ENCODE results near the gene AP4B1. TPM values are rescaled to one million over a fixed set of nuclear protein-coding genes. Genes with fewer than 3 reads are reported as not detected.

Gene AP4B1
- polyA plus RNA-seq, 1 donor from 2014 or later, result 178 TPM

GRCh38 chr1:113870778-113871177 is 33.8 kb downstream of the AP4B1 start:
- no peaks in the 10 kb centered on the region for H3K79me2 ChIP-seq (replicated peaks; ENCODE audit: insufficient read depth, low read length)
- H3K9me3 ChIP-seq (ENCODE audit: low read length), result no peaks in the 10 kb centered on the region
- TF ChIP-seq REST (IDR thresholded peaks at IDR 0.05; ENCODE audit: borderline replicate concordance) (no peak), EZH2 (IDR thresholded peaks at IDR 0.05; ENCODE audit: borderline replicate concordance, insufficient read depth, low read length, poor library complexity, severe bottlenecking) (no peak), MXI1 (conservative IDR thresholded peaks at IDR 0.05; ENCODE audit: poor library complexity, severe bottlenecking) (no peak), TAF1 (IDR thresholded peaks at IDR 0.05; ENCODE audit: low read depth) (no peak), SMC3 (conservative IDR thresholded peaks at IDR 0.05; ENCODE audit: poor library complexity) (no peak), POLR2AphosphoS5 (IDR thresholded peaks at IDR 0.05) (no peak), RAD21 (conservative IDR thresholded peaks at IDR 0.05) (no peak), EP300 (conservative IDR thresholded peaks at IDR 0.05; ENCODE audit: poor library complexity, severe bottlenecking) (no peak)
- TF ChIP-seq, protein P1, sequence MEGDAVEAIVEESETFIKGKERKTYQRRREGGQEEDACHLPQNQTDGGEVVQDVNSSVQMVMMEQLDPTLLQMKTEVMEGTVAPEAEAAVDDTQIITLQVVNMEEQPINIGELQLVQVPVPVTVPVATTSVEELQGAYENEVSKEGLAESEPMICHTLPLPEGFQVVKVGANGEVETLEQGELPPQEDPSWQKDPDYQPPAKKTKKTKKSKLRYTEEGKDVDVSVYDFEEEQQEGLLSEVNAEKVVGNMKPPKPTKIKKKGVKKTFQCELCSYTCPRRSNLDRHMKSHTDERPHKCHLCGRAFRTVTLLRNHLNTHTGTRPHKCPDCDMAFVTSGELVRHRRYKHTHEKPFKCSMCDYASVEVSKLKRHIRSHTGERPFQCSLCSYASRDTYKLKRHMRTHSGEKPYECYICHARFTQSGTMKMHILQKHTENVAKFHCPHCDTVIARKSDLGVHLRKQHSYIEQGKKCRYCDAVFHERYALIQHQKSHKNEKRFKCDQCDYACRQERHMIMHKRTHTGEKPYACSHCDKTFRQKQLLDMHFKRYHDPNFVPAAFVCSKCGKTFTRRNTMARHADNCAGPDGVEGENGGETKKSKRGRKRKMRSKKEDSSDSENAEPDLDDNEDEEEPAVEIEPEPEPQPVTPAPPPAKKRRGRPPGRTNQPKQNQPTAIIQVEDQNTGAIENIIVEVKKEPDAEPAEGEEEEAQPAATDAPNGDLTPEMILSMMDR (IDR thresholded peaks at IDR 0.05; ENCODE audit: poor library complexity, severe bottlenecking), result no peak
- no peak overlapping the region for H2AFZ ChIP-seq (ENCODE audit: low read depth, low read length)
- no peak overlapping the region for H3K9ac ChIP-seq (ENCODE audit: low read length)
- H3K4me2 ChIP-seq (ENCODE audit: low read length), result no peak overlapping the region
- H3K4me3 ChIP-seq (ENCODE audit: low read length), result no peak overlapping the region
- no peaks in the 10 kb centered on the region for H3K36me3 ChIP-seq (ENCODE audit: insufficient read depth, low read length)
- no peaks in the 10 kb centered on the region for H4K20me1 ChIP-seq (ENCODE audit: insufficient read depth)
- no peaks in the 10 kb centered on the region for H3K9me2 ChIP-seq (ENCODE audit: insufficient read depth, low read length)
- H3K27ac ChIP-seq (ENCODE audit: low read length), result no peak overlapping the region
- no peaks in the 10 kb centered on the region for H3K27me3 ChIP-seq (ENCODE audit: insufficient read depth, low read depth, low read length)
- H3F3A ChIP-seq (ENCODE audit: insufficient read depth, low read length, poor library complexity, severe bottlenecking), result no peaks in the 10 kb centered on the region

- H3F3A ChIP-seq (ENCODE audit: insufficient read depth, low read length, poor library complexity, severe bottlenecking), result no peaks in the 10 kb centered on the region
- no peaks in the 10 kb centered on the region for H4K20me1 ChIP-seq (ENCODE audit: insufficient read depth)
- no peaks in the 10 kb centered on the region for H3K9me3 ChIP-seq (ENCODE audit: low read length)
- TF ChIP-seq REST (IDR thresholded peaks at IDR 0.05; ENCODE audit: borderline replicate concordance) (no peak), MXI1 (conservative IDR thresholded peaks at IDR 0.05; ENCODE audit: poor library complexity, severe bottlenecking) (no peak), EP300 (conservative IDR thresholded peaks at IDR 0.05; ENCODE audit: poor library complexity, severe bottlenecking) (no peak), POLR2AphosphoS5 (IDR thresholded peaks at IDR 0.05) (no peak), RAD21 (conservative IDR thresholded peaks at IDR 0.05) (no peak), EZH2 (IDR thresholded peaks at IDR 0.05; ENCODE audit: borderline replicate concordance, insufficient read depth, low read length, poor library complexity, severe bottlenecking) (no peak), SMC3 (conservative IDR thresholded peaks at IDR 0.05; ENCODE audit: poor library complexity) (no peak), TAF1 (IDR thresholded peaks at IDR 0.05; ENCODE audit: low read depth) (no peak)
- TF ChIP-seq, protein P1 (IDR thresholded peaks at IDR 0.05; ENCODE audit: poor library complexity, severe bottlenecking), result no peak
- H3K4me3 ChIP-seq (ENCODE audit: low read length), result no peak overlapping the region
- no peak overlapping the region for H3K4me2 ChIP-seq (ENCODE audit: low read length)
- no peaks in the 10 kb centered on the region for H3K36me3 ChIP-seq (ENCODE audit: insufficient read depth, low read length)
- H3K9me2 ChIP-seq (ENCODE audit: insufficient read depth, low read length), result no peaks in the 10 kb centered on the region
- H3K9ac ChIP-seq (ENCODE audit: low read length), result no peak overlapping the region
- H3K27ac ChIP-seq (ENCODE audit: low read length), result no peak overlapping the region
- no peaks in the 10 kb centered on the region for H3K79me2 ChIP-seq (replicated peaks; ENCODE audit: insufficient read depth, low read length)
- no peak overlapping the region for H2AFZ ChIP-seq (ENCODE audit: low read depth, low read length)
- H3K27me3 ChIP-seq (ENCODE audit: insufficient read depth, low read depth, low read length), result no peaks in the 10 kb centered on the region
Observed at GRCh38 chr1:113868387-113869083, 36.1 kb downstream of the AP4B1 start.

Measured in neural cell (in vitro differentiated cells).